ENCODE measurements around the gene HSDL1. TPM values are rescaled to one million over a fixed set of nuclear protein-coding genes. Genes with fewer than 3 reads are reported as not detected.

The HSDL1 gene
- total RNA-seq, 1 experiment from 2014 or later: 34.2 TPM

DNA sequence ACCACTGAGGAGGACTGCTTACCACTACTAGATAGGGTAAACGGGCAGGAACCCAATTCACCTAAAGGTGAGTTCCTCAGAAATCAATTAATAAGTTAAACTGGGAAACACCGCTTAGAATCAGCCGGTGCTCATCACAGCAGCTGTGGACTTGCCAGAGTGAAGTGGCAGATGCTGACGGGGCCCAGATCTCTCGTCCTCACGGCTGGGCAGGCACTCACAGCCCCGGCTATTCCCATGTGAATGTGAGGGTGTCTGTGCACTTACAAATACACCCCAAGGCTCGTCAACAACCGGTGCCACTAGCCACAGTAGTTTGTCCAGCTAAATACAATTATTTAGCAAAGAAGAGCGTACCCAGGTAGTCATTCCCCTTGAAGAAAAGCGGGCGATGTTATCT, 58.0 kb downstream of the HSDL1 start:
- no peak overlapping the region for H3K4me3 Mint-ChIP-seq

More for the DNA sequence above, 58.0 kb downstream of the HSDL1 start:
- H3K36me3 Mint-ChIP-seq (ENCODE audit: insufficient read depth in 1 of 3, low read depth in 3 of 3): peaks cover 5 to 77% (median 54%) of the 10 kb centered on the region in 3 experiments; a peak in 6 of 7 replicates
- Histone ChIP-seq H3K23ac (ENCODE audit: insufficient read length, low read depth, low read length) (no peak overlapping the region), H3K27me3 (ENCODE audit: insufficient read depth, low read length) (no peaks in the 10 kb centered on the region), H2BK12ac (ENCODE audit: insufficient read length, low read depth, low read length) (no peak overlapping the region), H3K23me2 (ENCODE audit: insufficient read length, low read depth, low read length, poor library complexity, severe bottlenecking) (no peaks in the 10 kb centered on the region), H3K14ac (ENCODE audit: insufficient read depth, low read length) (no peak overlapping the region), H3T11ph (ENCODE audit: low read length) (no peak overlapping the region), H3K9ac (ENCODE audit: extremely low read depth, insufficient read length, low read length) (no peak overlapping the region), H4K20me1 (ENCODE audit: control insufficient read depth, insufficient read depth, insufficient read length) (peaks cover 2% of the 10 kb centered on the region), H2AFZ (ENCODE audit: low read length) (no peak overlapping the region), H3K56ac (ENCODE audit: insufficient read length, low read depth, low read length) (no peak overlapping the region), H2BK5ac (ENCODE audit: insufficient read length, low read length) (no peak overlapping the region), H3K79me2 (ENCODE audit: insufficient read depth, low read length) (no peaks in the 10 kb centered on the region), H3K4me2 (ENCODE audit: insufficient read depth, insufficient read length, low read length) (no peak overlapping the region), H3K4ac (ENCODE audit: low read depth, low read length) (no peak overlapping the region), H3K79me1 (ENCODE audit: insufficient read depth, low read depth, low read length, poor library complexity, severe bottlenecking) (no peaks in the 10 kb centered on the region), H4K8ac (replicated peaks; ENCODE audit: insufficient read length, low read depth, low read length) (no peak overlapping the region), H2AK5ac (ENCODE audit: insufficient read length, low read length) (no peak overlapping the region), H3K18ac (ENCODE audit: insufficient read length, low read depth, low read length) (no peak overlapping the region), H4K5ac (ENCODE audit: insufficient read length, low read depth, low read length) (no peak overlapping the region), H2BK120ac (ENCODE audit: low read depth, low read length, poor library complexity, severe bottlenecking) (no peak overlapping the region), H3K4me1 (ENCODE audit: insufficient read depth, low read length) (no peaks in the 10 kb centered on the region), H3K9me3 (ENCODE audit: control insufficient read depth, low read depth, low read length) (no peaks in the 10 kb centered on the region), H4K91ac (ENCODE audit: insufficient read length, low read depth, low read length) (no peak overlapping the region), H2BK15ac (ENCODE audit: low read depth, low read length) (no peak overlapping the region), H3K27ac (ENCODE audit: insufficient read length, low read depth, low read length) (no peak overlapping the region), H2BK20ac (ENCODE audit: low read depth, low read length, poor library complexity, severe bottlenecking) (no peak overlapping the region)
- DNase-seq: no peak
- no CpG with 5 or more reads among the region's 12 CpGs for WGBS (ENCODE audit: extremely low coverage, insufficient read length, low lambda C conversion rate)
- TF ChIP-seq, protein P1, sequence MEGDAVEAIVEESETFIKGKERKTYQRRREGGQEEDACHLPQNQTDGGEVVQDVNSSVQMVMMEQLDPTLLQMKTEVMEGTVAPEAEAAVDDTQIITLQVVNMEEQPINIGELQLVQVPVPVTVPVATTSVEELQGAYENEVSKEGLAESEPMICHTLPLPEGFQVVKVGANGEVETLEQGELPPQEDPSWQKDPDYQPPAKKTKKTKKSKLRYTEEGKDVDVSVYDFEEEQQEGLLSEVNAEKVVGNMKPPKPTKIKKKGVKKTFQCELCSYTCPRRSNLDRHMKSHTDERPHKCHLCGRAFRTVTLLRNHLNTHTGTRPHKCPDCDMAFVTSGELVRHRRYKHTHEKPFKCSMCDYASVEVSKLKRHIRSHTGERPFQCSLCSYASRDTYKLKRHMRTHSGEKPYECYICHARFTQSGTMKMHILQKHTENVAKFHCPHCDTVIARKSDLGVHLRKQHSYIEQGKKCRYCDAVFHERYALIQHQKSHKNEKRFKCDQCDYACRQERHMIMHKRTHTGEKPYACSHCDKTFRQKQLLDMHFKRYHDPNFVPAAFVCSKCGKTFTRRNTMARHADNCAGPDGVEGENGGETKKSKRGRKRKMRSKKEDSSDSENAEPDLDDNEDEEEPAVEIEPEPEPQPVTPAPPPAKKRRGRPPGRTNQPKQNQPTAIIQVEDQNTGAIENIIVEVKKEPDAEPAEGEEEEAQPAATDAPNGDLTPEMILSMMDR (conservative IDR thresholded peaks at IDR 0.05): no peak
- H3K27me3 Mint-ChIP-seq (ENCODE audit: low read depth): no peaks in the 10 kb centered on the region
- H3K9me3 Mint-ChIP-seq: no peaks in the 10 kb centered on the region
- no peak overlapping the region for H3K27ac Mint-ChIP-seq
- H3K4me1 Mint-ChIP-seq: no peaks in the 10 kb centered on the region

All from H9 (cell line).